ENCODE data around the gene ELMO1. TPM values are rescaled to one million over a fixed set of nuclear protein-coding genes. Genes with fewer than 3 reads are reported as not detected.

The ELMO1 gene
- total RNA-seq, 2 experiments from 2014 or later, result 68.0 to 74.4 TPM

- Mint-ChIP-seq H3K27ac (no peak overlapping the region), H3K9me3 (peaks cover 4% of the 10 kb centered on the region), H3K4me1 (peaks cover 30% of the 10 kb centered on the region), H3K4me3 (no peak overlapping the region), H3K36me3 (peaks cover 39% of the 10 kb centered on the region), H3K27me3 (no peaks in the 10 kb centered on the region)
- DNase-seq, result no peak
Observed at GRCh38 chr7:36961693-36962092, 487.0 kb downstream of the ELMO1 start.

- Mint-ChIP-seq H3K4me1 (peaks cover 30% of the 10 kb centered on the region), H3K27ac (peak overlapping the region; percentile 40), H3K4me3 (peak overlapping the region; percentile 5), H3K36me3 (peaks cover 38% of the 10 kb centered on the region), H3K9me3 (peaks cover 4% of the 10 kb centered on the region), H3K27me3 (no peaks in the 10 kb centered on the region)
- DNase-seq, result no peak
Observed at GRCh38 chr7:36961097-36961496, 487.6 kb downstream of the ELMO1 start.

GRCh38 chr7:36960105-36960504 lies 488.6 kb downstream of the ELMO1 start:
- peaks cover 5% of the 10 kb centered on the region for H3K9me3 Mint-ChIP-seq
- H3K4me1 Mint-ChIP-seq, result peaks cover 29% of the 10 kb centered on the region
- H3K36me3 Mint-ChIP-seq, result peaks cover 43% of the 10 kb centered on the region
- H3K27ac Mint-ChIP-seq, result no peak overlapping the region
- H3K4me3 Mint-ChIP-seq, result no peak overlapping the region
- no peak for DNase-seq
- H3K27me3 Mint-ChIP-seq, result no peaks in the 10 kb centered on the region

DNA sequence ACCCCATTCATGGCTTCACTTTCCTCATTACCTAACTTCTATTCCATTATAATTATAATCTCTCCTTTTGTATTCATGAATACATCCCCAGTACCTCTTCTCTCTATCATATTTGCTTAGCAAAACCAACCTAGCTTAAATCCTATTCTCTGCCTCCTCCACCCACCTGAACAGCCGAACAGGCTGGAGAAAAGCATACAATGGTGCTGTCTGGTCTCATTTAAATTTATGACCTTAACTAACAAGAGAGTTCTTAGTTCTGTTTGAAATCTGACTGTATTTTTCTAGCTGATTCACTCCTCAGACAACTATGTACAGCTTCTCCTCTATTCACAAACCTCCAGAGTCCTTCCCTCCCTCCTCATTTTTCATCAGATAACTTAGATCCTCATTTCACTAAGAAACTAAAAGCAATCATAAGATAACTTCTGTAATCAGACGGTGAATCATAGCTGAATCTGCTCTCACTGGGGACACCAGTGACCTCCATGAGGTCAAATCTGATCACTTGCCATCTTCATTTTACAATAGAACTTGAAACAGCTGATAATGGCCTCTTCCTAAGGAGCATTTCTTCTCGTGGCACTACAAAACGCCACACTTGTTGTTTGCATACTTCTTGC lies 490.4 kb downstream of the ELMO1 start:
- DNase-seq, result no peak
- H3K9me3 Mint-ChIP-seq, result peaks cover 5% of the 10 kb centered on the region
- peaks cover 39% of the 10 kb centered on the region for H3K36me3 Mint-ChIP-seq
- H3K27me3 Mint-ChIP-seq, result no peaks in the 10 kb centered on the region
- H3K27ac Mint-ChIP-seq, result no peak overlapping the region
- peaks cover 22% of the 10 kb centered on the region for H3K4me1 Mint-ChIP-seq
- no peak overlapping the region for H3K4me3 Mint-ChIP-seq

- Mint-ChIP-seq H3K27me3 (no peaks in the 10 kb centered on the region), H3K36me3 (peaks cover 40% of the 10 kb centered on the region), H3K4me1 (peaks cover 22% of the 10 kb centered on the region), H3K4me3 (no peak overlapping the region), H3K9me3 (peaks cover 5% of the 10 kb centered on the region), H3K27ac (no peak overlapping the region)
- no peak for DNase-seq
Observed at GRCh38 chr7:36957620-36958019, 491.0 kb downstream of the ELMO1 start.

DNA sequence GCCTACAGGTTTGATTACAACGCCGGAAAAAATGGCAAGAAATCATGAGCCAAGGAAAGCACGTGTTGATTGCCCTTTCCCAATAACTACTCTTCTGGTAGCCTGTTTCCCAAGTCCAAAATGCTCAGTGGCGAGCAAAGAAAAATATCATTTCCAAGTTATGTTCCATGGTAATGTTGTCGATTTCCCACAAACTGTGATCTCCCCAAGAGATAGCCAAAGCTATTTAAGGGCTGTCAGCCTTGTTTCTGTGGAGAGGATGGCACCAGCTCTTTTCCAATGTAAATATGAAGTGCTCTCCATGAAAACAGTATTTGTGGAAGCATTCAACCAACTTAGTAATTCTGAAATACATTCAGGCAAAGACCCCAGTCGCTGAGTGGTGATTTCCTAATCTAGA lies 491.9 kb downstream of the ELMO1 start:
- H3K4me3 Mint-ChIP-seq, result no peak overlapping the region
- no peak for DNase-seq
- H3K36me3 Mint-ChIP-seq, result peaks cover 43% of the 10 kb centered on the region

GRCh38 chr7:36955456-36956129 lies 493.1 kb downstream of the ELMO1 start:
- Mint-ChIP-seq H3K4me3 (no peak overlapping the region), H3K9me3 (peaks cover 20% of the 10 kb centered on the region), H3K4me1 (peaks cover 6% of the 10 kb centered on the region), H3K27me3 (no peaks in the 10 kb centered on the region), H3K27ac (no peak overlapping the region), H3K36me3 (peaks cover 49% of the 10 kb centered on the region)
- DNase-seq, result no peak

More for the DNA sequence above, 491.9 kb downstream of the ELMO1 start:
- H3K4me1 Mint-ChIP-seq, result peaks cover 16% of the 10 kb centered on the region
- no peak overlapping the region for H3K27ac Mint-ChIP-seq
- H3K9me3 Mint-ChIP-seq, result peaks cover 9% of the 10 kb centered on the region
- H3K27me3 Mint-ChIP-seq, result no peaks in the 10 kb centered on the region

DNA sequence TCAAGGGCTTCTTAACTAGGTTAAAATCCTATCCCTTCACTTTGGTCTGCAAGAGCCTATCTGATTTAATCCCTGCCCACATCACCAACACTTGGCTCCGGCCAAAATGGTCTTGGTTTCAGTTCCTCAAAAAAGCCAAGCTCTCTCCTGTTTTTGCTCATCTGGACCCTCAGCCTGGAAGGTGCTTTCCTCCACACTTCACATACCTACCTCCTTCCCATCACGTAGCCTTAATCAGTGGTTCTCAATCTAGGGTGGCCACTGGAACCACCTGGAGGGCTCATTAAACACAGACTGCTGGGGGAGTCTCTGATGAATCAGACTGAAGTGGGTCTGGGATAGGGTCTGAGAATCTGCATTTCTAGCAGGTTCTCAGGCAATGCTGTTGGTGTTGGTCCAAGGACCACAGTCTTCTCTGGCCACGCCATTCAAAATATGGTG lies 497.4 kb downstream of the ELMO1 start:
- no peaks in the 10 kb centered on the region for H3K4me1 Mint-ChIP-seq
- peaks cover 83% of the 10 kb centered on the region for H3K36me3 Mint-ChIP-seq
- no peak overlapping the region for H3K4me3 Mint-ChIP-seq
- H3K9me3 Mint-ChIP-seq, result peaks cover 53% of the 10 kb centered on the region
- H3K27me3 Mint-ChIP-seq, result no peaks in the 10 kb centered on the region
- DNase-seq, result no peak
- no peak overlapping the region for H3K27ac Mint-ChIP-seq

GRCh38 chr7:36949711-36950600 lies 498.7 kb downstream of the ELMO1 start:
- Mint-ChIP-seq H3K36me3 (peaks cover 82% of the 10 kb centered on the region), H3K9me3 (peaks cover 53% of the 10 kb centered on the region), H3K4me1 (no peaks in the 10 kb centered on the region), H3K27ac (no peak overlapping the region), H3K27me3 (no peaks in the 10 kb centered on the region), H3K4me3 (no peak overlapping the region)
- DNase-seq, result no peak

DNA sequence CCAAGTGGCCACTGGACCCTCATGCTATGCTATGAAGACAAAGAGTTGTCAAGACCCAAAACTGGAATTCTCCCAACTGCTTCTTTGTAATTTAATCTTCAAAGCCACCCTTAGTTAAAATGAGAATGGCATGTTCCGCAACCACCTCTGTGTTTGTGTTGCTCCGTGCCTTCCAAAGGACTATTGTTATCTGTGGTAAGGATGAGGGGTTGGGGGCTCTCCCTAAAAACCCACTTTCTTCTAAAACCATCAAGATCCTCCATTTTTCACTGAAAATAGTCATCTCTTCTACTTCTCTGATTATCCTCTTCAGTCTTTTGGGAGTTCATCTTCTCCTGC lies 502.3 kb downstream of the ELMO1 start:
- DNase-seq, result no peak
- no peaks in the 10 kb centered on the region for H3K27me3 Mint-ChIP-seq
- H3K9me3 Mint-ChIP-seq, result peaks cover 64% of the 10 kb centered on the region
- H3K4me3 Mint-ChIP-seq, result no peak overlapping the region
- peaks cover 94% of the 10 kb centered on the region for H3K36me3 Mint-ChIP-seq
- H3K27ac Mint-ChIP-seq, result no peak overlapping the region
- H3K4me1 Mint-ChIP-seq, result peaks cover 7% of the 10 kb centered on the region

DNA sequence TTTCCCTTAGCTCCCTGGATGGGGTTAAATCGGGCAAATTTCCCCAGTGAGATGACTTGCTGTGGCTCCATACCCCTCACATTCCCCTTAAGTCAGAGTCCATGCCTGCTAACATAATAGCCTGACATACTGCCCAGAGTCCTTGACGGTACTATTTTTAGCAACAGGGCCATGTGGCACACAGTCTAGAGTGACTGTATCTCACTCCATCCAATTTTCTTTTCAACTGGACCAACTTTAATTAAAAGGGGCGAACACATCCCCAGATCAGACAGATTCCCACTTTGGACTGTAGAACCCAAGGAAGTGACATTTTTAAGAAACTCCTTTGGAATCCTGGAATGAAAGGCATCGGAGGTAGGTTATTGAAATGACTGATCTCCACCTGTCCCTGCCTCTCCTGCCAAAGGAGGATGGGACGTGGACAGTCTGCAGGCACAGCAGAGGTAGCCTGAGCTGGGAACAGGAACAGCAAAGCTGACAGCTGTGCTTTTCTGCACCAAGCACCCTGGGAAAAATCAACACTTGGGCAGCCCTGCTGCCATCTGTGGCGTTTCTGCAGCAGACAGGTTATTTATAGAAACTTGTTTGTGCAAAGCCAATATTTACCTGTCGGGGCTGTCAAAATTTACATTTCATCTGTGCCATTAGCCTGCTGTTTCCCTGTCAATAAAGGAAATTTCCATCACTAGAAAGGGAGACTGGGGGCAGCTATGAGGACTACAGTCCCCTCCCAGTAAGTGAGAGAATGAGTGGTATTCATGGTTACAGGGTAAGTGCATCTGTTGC lies 502.9 kb downstream of the ELMO1 start:
- Mint-ChIP-seq H3K4me3 (no peak overlapping the region), H3K4me1 (peaks cover 7% of the 10 kb centered on the region), H3K27me3 (no peaks in the 10 kb centered on the region), H3K27ac (no peak overlapping the region), H3K36me3 (peaks cover 94% of the 10 kb centered on the region), H3K9me3 (peaks cover 64% of the 10 kb centered on the region)
- DNase-seq, result no peak

GRCh38 chr7:36944838-36945237 lies 503.8 kb downstream of the ELMO1 start:
- no peaks in the 10 kb centered on the region for H3K27me3 Mint-ChIP-seq
- H3K27ac Mint-ChIP-seq, result no peak overlapping the region
- H3K4me3 Mint-ChIP-seq, result no peak overlapping the region
- H3K4me1 Mint-ChIP-seq, result peaks cover 7% of the 10 kb centered on the region
- peaks cover 65% of the 10 kb centered on the region for H3K9me3 Mint-ChIP-seq
- peaks cover 94% of the 10 kb centered on the region for H3K36me3 Mint-ChIP-seq
- no peak for DNase-seq

DNA sequence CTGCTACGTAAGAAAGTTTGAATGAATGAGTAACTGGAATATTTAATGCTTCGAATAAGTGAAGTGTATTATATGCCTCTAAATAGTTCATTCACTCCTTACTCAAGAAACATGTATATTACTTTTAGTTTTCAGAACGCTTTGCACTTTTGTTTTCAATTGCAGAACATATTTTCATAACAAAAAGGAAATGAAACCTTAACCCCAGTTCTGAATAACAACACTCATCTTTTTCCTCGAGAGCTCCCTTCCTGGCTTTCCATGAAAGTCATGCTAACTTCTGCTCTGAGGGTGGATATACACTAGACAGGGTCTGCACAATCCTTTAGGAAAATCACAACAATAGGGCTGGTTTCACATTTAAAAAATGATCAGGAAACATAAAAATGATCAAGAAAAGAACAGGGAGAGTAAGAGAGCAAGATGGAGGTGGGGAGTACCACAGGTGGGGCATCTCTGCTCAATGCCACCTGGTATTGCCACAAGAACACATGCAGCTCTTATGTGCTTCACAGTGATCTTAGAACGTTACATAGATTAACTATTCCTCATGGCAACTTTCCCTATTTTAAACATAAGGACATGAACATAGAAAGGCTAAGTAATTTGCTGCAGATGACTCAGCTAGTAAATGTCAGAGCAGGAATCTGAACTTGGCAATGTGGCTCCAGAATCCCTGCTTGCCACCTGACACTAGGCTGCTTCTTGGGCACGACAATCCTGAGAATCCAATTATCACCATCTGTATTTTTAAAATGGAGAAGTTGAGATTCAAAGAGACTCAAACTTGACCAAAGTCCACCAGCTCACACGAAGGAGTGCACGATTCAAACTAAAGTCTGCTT lies 504.9 kb downstream of the ELMO1 start:
- H3K36me3 Mint-ChIP-seq, result peaks cover 93% of the 10 kb centered on the region
- no peak overlapping the region for H3K27ac Mint-ChIP-seq
- no peaks in the 10 kb centered on the region for H3K27me3 Mint-ChIP-seq
- H3K4me3 Mint-ChIP-seq, result no peak overlapping the region
- H3K9me3 Mint-ChIP-seq, result peaks cover 62% of the 10 kb centered on the region
- DNase-seq, result no peak
- H3K4me1 Mint-ChIP-seq, result peaks cover 7% of the 10 kb centered on the region

GRCh38 chr7:36942955-36943354 lies 505.7 kb downstream of the ELMO1 start:
- Mint-ChIP-seq H3K9me3 (peaks cover 62% of the 10 kb centered on the region), H3K27ac (no peak overlapping the region), H3K36me3 (peaks cover 93% of the 10 kb centered on the region), H3K4me1 (peaks cover 7% of the 10 kb centered on the region), H3K27me3 (no peaks in the 10 kb centered on the region), H3K4me3 (no peak overlapping the region)
- no peak for DNase-seq
